ENCODE data around the gene CKAP5.

GRCh38 chr11:46836431-46836830 lies 9.6 kb downstream of the CKAP5 start:
- TF ChIP-seq, protein P1, sequence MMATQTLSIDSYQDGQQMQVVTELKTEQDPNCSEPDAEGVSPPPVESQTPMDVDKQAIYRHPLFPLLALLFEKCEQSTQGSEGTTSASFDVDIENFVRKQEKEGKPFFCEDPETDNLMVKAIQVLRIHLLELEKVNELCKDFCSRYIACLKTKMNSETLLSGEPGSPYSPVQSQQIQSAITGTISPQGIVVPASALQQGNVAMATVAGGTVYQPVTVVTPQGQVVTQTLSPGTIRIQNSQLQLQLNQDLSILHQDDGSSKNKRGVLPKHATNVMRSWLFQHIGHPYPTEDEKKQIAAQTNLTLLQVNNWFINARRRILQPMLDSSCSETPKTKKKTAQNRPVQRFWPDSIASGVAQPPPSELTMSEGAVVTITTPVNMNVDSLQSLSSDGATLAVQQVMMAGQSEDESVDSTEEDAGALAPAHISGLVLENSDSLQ (IDR thresholded peaks at IDR 0.05), result no peak
- no peak for TF ChIP-seq SUZ12 (IDR thresholded peaks at IDR 0.05)
- no peak for TF ChIP-seq ARNT (IDR thresholded peaks at IDR 0.05)
- TF ChIP-seq SP1 (IDR thresholded peaks at IDR 0.05), result no peak
- no peak for TF ChIP-seq FOXM1 (IDR thresholded peaks at IDR 0.05; ENCODE audit: borderline replicate concordance)
- TF ChIP-seq ZNF384 (IDR thresholded peaks at IDR 0.05), result no peak
- no peak for TF ChIP-seq BHLHE40 (IDR thresholded peaks at IDR 0.05; ENCODE audit: borderline replicate concordance)
- no peak for TF ChIP-seq LEF1 (IDR thresholded peaks at IDR 0.05; ENCODE audit: borderline replicate concordance)
- no peak for TF ChIP-seq NFRKB (IDR thresholded peaks at IDR 0.05)
- TF ChIP-seq TARDBP (IDR thresholded peaks at IDR 0.05), result no peak
